ENCODE results near the gene APOC3.

APOC3 gene

DNA sequence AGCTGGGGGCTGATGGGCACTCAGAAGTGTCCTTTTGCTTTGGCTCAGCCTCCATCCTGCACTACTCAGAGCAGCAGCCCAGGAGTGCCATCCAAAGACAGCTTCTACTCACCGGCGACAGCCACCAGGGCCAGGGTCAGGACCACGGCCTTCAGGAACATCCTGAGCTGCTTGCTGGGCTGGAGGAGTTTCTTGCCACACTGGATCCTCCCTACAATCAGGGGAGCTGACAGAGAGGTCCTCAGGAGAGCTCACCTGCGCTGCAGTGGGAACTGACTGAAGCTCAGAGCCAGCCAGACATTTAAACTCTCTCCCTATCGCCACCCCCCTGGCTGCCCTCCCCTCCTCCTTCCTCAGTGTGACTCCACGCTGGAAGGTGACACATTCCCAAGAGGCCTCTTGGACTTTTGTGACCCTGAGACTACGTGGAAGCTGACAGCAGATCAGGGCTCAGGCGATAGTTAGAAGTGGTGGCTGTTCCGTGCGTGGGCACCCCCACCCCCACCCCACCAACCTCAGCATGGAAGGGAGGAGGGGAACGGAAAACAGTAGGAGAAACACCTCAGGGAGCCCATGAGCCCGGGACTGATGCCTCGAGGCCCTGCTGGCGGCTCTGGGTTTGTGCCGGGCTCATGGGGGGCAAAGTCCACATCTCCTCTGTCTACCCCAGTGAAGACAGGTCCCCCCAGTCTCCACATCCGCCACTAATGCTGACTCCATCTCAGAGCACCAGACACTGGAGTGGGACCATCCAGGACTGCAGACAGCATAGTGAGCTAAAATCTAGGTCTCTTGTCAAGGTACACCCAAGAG, 6.5 kb upstream of the APOC3 start, which contains the start of gene APOA4:
Gene APOA4 (minus strand): TSS at position 274 of the 813 bp plus-strand sequence. CDS start 113 bp downstream, at position 161.
- Histone ChIP-seq H3K4me3 (ENCODE audit: low read depth in 1 of 2, low read length in 2 of 2) (no peak within 1 kb of the TSS), H3K9me3 (ENCODE audit: control insufficient read depth in 1 of 2, low read length in 2 of 2) (no peaks in the 10 kb centered on the region), H3K27ac (ENCODE audit: low read length) (no peak within 1 kb of the TSS), H3K36me3 (ENCODE audit: control insufficient read depth in 1 of 2, insufficient read depth in 2 of 2, low read length in 2 of 2) (no peaks in the 10 kb centered on the region), H3K4me1 (ENCODE audit: control insufficient read depth in 1 of 2, insufficient read depth in 2 of 2, low read length in 2 of 2) (no peaks in the 10 kb centered on the region), H3K27me3 (ENCODE audit: low read depth, low read length) (no peaks in the 10 kb centered on the region)

DNA sequence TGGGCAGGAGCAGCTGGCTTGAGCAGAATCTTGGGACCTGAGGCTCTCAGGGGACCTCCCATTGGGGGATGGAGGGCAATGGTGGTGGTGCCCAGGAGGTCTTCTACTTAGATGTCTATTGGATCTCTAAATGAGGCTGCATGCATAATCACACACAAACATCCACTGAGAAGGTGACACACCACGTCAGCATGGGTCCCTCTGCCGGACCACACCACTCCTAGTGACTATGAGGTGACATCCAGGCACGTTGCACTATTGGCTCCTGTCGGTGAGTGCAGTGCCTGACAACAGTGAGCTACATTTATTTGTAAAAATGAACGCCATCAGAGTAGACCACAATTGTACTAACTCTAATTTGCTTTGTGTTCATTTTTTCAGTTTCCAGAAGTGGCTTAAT, 4.3 kb upstream of the APOC3 start:
- Histone ChIP-seq H3K4me1 (ENCODE audit: control insufficient read depth in 1 of 2, insufficient read depth in 2 of 2, low read length in 2 of 2) (no peaks in the 10 kb centered on the region), H3K4me3 (ENCODE audit: low read depth in 1 of 2, low read length in 2 of 2) (no peak overlapping the region), H3K27ac (ENCODE audit: low read length) (no peak overlapping the region), H3K9me3 (ENCODE audit: control insufficient read depth in 1 of 2, low read length in 2 of 2) (no peaks in the 10 kb centered on the region), H3K27me3 (ENCODE audit: low read depth, low read length) (no peaks in the 10 kb centered on the region), H3K36me3 (ENCODE audit: control insufficient read depth in 1 of 2, insufficient read depth in 2 of 2, low read length in 2 of 2) (no peaks in the 10 kb centered on the region)

DNA sequence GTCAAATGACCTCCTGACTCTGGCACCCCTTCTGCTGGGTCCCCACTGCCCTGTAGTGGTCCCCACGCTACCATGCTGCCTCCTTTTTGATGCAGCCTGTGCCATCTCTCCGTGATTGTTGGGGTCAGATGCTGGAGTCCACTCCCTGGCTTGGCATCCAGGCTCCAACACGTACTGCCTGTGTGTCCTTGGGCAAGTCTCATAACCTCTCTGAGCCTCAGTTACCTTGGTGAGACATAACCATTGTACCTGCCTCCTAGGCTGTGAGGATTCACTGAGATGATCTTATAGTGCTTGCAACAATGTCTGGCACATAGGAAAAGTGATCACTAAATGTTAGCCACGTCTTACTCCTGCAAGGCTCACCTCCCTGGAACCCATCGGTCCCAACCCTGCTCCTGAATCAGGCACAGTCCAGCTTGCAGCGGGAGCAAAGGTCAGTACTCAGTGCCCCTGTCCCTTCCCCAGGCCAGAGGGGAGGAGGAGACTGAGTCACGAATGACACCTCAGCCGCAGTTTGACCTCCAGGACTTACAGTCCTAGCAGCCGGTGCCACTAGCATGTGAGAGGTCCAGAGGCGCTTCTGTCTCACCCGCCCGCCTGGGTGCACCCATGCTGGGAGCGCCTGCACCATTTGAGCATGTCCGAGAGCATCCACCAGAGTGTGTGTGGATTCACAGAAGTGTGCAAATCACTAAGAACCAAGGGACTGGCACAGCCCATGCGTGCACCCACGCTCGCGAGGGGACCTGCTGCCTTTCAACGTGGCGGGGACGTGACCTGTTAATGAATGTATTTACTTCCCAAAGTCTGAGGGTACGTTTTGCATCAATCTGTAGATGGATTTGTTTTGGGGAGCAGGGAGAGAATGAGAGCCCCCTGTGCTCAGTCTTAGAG, 3.6 kb upstream of the APOC3 start:
- Histone ChIP-seq H3K36me3 (ENCODE audit: control insufficient read depth in 1 of 2, insufficient read depth in 2 of 2, low read length in 2 of 2) (no peaks in the 10 kb centered on the region), H3K4me3 (ENCODE audit: low read depth in 1 of 2, low read length in 2 of 2) (no peak overlapping the region), H3K27me3 (ENCODE audit: low read depth, low read length) (no peaks in the 10 kb centered on the region), H3K27ac (ENCODE audit: low read length) (no peak overlapping the region), H3K4me1 (ENCODE audit: control insufficient read depth in 1 of 2, insufficient read depth in 2 of 2, low read length in 2 of 2) (no peaks in the 10 kb centered on the region), H3K9me3 (ENCODE audit: control insufficient read depth in 1 of 2, low read length in 2 of 2) (no peaks in the 10 kb centered on the region)

DNA sequence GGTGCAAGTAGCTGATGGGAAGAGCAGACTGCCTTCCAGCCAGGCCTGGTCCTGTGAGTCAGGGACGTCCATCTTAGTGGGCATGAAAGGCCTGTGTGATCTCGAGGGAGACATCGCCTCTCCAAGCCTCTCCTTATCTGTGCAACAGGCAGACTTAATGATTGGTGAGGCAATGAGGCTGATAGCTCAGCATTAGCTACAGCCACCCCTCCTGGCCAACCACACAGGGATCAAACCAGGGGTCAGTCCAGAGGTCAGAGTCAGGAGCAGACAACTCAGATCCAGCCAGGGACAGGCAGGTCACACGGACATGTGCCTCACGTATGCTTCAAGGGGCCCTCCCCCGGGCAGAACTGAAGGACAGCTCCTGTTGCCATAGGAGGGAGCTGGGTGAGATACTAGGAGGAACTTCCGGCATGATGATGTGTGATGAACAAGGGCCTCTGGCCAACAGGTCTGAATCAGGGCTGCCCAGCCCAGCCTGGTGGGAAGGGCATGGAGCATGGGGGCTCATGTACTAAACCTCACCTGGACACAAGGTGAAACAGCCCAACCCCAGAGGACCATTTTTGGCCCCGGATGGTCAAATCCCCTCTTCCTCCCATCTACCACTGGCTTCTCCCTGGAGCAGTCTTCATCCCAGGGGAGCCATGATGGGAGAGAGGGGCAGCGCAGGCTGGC, 2.8 kb upstream of the APOC3 start:
- no peaks in the 10 kb centered on the region for H3K27me3 ChIP-seq (ENCODE audit: low read depth, low read length)
- no peak overlapping the region for H3K4me3 ChIP-seq (ENCODE audit: low read depth in 1 of 2, low read length in 2 of 2)

DNA sequence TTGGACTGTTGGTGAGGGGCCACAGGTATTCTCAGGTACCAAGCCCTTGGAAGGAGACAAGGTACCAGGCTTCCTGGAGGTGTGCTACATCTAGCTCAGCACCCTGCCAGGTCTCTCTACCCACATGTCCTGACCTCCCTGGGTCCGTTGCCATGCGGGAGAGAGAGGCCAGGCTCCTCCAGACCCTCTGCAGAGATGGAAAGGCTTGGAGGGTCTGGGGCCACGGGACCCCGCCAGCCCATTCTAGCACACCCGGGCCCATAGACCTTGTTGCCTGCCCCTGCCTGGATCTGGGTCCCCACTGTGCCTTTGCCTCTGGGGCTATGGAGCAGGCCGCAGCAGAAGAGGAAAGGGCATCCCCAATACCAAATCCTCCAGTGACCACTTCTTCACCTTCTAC, 2.2 kb upstream of the APOC3 start:
- H3K36me3 ChIP-seq (ENCODE audit: control insufficient read depth in 1 of 2, insufficient read depth in 2 of 2, low read length in 2 of 2): no peaks in the 10 kb centered on the region
- H3K4me1 ChIP-seq (ENCODE audit: control insufficient read depth in 1 of 2, insufficient read depth in 2 of 2, low read length in 2 of 2): no peaks in the 10 kb centered on the region
- no peaks in the 10 kb centered on the region for H3K27me3 ChIP-seq (ENCODE audit: low read depth, low read length)
- H3K27ac ChIP-seq (ENCODE audit: low read length): no peak overlapping the region
- no peak overlapping the region for H3K4me3 ChIP-seq (ENCODE audit: low read depth in 1 of 2, low read length in 2 of 2)
- H3K9me3 ChIP-seq (ENCODE audit: control insufficient read depth in 1 of 2, low read length in 2 of 2): no peaks in the 10 kb centered on the region

More for the DNA sequence above, 2.8 kb upstream of the APOC3 start:
- Histone ChIP-seq H3K27ac (ENCODE audit: low read length) (no peak overlapping the region), H3K4me1 (ENCODE audit: control insufficient read depth in 1 of 2, insufficient read depth in 2 of 2, low read length in 2 of 2) (no peaks in the 10 kb centered on the region), H3K9me3 (ENCODE audit: control insufficient read depth in 1 of 2, low read length in 2 of 2) (no peaks in the 10 kb centered on the region), H3K36me3 (ENCODE audit: control insufficient read depth in 1 of 2, insufficient read depth in 2 of 2, low read length in 2 of 2) (no peaks in the 10 kb centered on the region)

DNA sequence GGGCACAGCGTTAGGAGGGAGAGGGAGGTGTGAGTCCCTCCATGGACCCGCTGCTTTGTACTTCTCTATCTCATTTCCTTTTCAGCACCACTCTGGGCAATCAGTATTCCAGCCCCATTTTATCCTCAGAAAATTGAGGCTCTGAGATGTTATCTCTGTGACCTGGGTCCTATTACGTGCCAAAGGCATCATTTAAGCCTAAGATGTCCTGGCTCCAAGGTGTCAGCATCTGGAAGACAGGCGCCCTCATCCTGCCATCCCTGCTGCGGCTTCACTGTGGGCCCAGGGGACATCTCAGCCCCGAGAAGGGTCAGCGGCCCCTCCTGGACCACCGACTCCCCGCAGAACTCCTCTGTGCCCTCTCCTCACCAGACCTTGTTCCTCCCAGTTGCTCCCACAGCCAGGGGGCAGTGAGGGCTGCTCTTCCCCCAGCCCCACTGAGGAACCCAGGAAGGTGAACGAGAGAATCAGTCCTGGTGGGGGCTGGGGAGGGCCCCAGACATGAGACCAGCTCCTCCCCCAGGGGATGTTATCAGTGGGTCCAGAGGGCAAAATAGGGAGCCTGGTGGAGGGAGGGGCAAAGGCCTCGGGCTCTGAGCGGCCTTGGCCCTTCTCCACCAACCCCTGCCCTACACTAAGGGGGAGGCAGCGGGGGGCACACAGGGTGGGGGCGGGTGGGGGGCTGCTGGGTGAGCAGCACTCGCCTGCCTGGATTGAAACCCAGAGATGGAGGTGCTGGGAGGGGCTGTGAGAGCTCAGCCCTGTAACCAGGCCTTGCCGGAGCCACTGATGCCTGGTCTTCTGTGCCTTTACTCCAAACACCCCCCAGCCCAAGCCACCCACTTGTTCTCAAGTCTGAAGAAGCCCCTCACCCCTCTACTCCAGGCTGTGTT, 829 bp upstream of the APOC3 start:
- no peaks in the 10 kb centered on the region for H3K4me1 ChIP-seq (ENCODE audit: control insufficient read depth in 1 of 2, insufficient read depth in 2 of 2, low read length in 2 of 2)
- no peak overlapping the region for H3K27ac ChIP-seq (ENCODE audit: low read length)
- H3K4me3 ChIP-seq (ENCODE audit: low read depth in 1 of 2, low read length in 2 of 2): no peak overlapping the region
- no peaks in the 10 kb centered on the region for H3K27me3 ChIP-seq (ENCODE audit: low read depth, low read length)
- no peaks in the 10 kb centered on the region for H3K36me3 ChIP-seq (ENCODE audit: control insufficient read depth in 1 of 2, insufficient read depth in 2 of 2, low read length in 2 of 2)
- no peaks in the 10 kb centered on the region for H3K9me3 ChIP-seq (ENCODE audit: control insufficient read depth in 1 of 2, low read length in 2 of 2)

- H3K27ac ChIP-seq (ENCODE audit: low read length): no peak overlapping the region
- no peaks in the 10 kb centered on the region for H3K9me3 ChIP-seq (ENCODE audit: control insufficient read depth in 1 of 2, low read length in 2 of 2)
- peaks cover 0 to 7% of the 10 kb centered on the region in 2 donors for H3K4me1 ChIP-seq (ENCODE audit: control insufficient read depth in 1 of 2, insufficient read depth in 2 of 2, low read length in 2 of 2)
Measured at GRCh38 chr11:116830184-116830912, 641 bp downstream of the APOC3 start.

GRCh38 chr11:116831790-116832349, 2.2 kb downstream of the APOC3 start:
- Histone ChIP-seq H3K9me3 (ENCODE audit: control insufficient read depth in 1 of 2, low read length in 2 of 2) (no peaks in the 10 kb centered on the region), H3K4me1 (ENCODE audit: control insufficient read depth in 1 of 2, insufficient read depth in 2 of 2, low read length in 2 of 2) (peaks cover 0 to 21% of the 10 kb centered on the region in 2 donors), H3K27me3 (ENCODE audit: low read depth, low read length) (no peaks in the 10 kb centered on the region), H3K4me3 (ENCODE audit: low read depth in 1 of 2, low read length in 2 of 2) (no peak overlapping the region), H3K27ac (ENCODE audit: low read length) (no peak overlapping the region), H3K36me3 (ENCODE audit: control insufficient read depth in 1 of 2, insufficient read depth in 2 of 2, low read length in 2 of 2) (no peaks in the 10 kb centered on the region)

More at GRCh38 chr11:116830184-116830912, 641 bp downstream of the APOC3 start:
- H3K4me3 ChIP-seq (ENCODE audit: low read depth in 1 of 2, low read length in 2 of 2): no peak overlapping the region
- no peaks in the 10 kb centered on the region for H3K36me3 ChIP-seq (ENCODE audit: control insufficient read depth in 1 of 2, insufficient read depth in 2 of 2, low read length in 2 of 2)
- no peaks in the 10 kb centered on the region for H3K27me3 ChIP-seq (ENCODE audit: low read depth, low read length)

DNA sequence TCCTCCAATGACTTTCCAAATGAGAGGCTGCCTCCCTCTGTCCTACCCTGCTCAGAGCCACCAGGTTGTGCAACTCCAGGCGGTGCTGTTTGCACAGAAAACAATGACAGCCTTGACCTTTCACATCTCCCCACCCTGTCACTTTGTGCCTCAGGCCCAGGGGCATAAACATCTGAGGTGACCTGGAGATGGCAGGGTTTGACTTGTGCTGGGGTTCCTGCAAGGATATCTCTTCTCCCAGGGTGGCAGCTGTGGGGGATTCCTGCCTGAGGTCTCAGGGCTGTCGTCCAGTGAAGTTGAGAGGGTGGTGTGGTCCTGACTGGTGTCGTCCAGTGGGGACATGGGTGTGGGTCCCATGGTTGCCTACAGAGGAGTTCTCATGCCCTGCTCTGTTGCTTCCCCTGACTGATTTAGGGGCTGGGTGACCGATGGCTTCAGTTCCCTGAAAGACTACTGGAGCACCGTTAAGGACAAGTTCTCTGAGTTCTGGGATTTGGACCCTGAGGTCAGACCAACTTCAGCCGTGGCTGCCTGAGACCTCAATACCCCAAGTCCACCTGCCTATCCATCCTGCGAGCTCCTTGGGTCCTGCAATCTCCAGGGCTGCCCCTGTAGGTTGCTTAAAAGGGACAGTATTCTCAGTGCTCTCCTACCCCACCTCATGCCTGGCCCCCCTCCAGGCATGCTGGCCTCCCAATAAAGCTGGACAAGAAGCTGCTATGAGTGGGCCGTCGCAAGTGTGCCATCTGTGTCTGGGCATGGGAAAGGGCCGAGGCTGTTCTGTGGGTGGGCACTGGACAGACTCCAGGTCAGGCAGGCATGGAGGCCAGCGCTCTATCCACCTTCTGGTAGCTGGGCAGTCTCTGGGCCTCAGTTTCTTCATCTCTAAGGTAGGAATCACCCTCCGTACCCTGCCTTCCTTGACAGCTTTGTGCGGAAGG, 2.9 kb downstream of the APOC3 start:
- H3K36me3 ChIP-seq (ENCODE audit: control insufficient read depth in 1 of 2, insufficient read depth in 2 of 2, low read length in 2 of 2): no peaks in the 10 kb centered on the region
- H3K9me3 ChIP-seq (ENCODE audit: control insufficient read depth in 1 of 2, low read length in 2 of 2): no peaks in the 10 kb centered on the region
- no peak overlapping the region for H3K4me3 ChIP-seq (ENCODE audit: low read depth in 1 of 2, low read length in 2 of 2)
- H3K4me1 ChIP-seq (ENCODE audit: control insufficient read depth in 1 of 2, insufficient read depth in 2 of 2, low read length in 2 of 2): peaks cover 0 to 21% of the 10 kb centered on the region in 2 donors
- H3K27me3 ChIP-seq (ENCODE audit: low read depth, low read length): no peaks in the 10 kb centered on the region
- no peak overlapping the region for H3K27ac ChIP-seq (ENCODE audit: low read length)

All from muscle layer of duodenum (tissue), 2 donors.